Duodenal mucosa (tissue), 2 donors: Measurements from ENCODE around the gene CD46.

Source experiments
- H3K27ac ChIP-seq: one replicate; pipeline ENCODE4 v1.7.0; 2013; ENCODE audit warnings: low read depth, low read length
- H3K27me3 ChIP-seq, 2 donors: one replicate each; pipeline ENCODE4 v1.7.0; 2013; ENCODE audit warnings: low read length in 2 of 2, control low read depth in 1 of 2; ENCODE audit not compliant: insufficient read depth in 2 of 2, control insufficient read depth in 1 of 2
- H3K36me3 ChIP-seq, 2 donors: one replicate each; pipeline ENCODE4 v1.7.0; 2013; ENCODE audit warnings: low read length in 2 of 2, control low read depth in 1 of 2; ENCODE audit not compliant: insufficient read depth in 2 of 2, control insufficient read depth in 1 of 2
- H3K4me1 ChIP-seq, 2 donors: one replicate each; pipeline ENCODE4 v1.7.0; 2013; ENCODE audit warnings: low read length in 2 of 2, control low read depth in 1 of 2; ENCODE audit not compliant: insufficient read depth in 2 of 2, control insufficient read depth in 1 of 2
- H3K4me3 ChIP-seq, 2 donors: one replicate each; pipeline ENCODE4 v1.7.0; 2013; ENCODE audit warnings: low read length in 2 of 2, low read depth in 1 of 2
- H3K9ac ChIP-seq, 2 donors: one replicate each; pipeline ENCODE4 v1.7.0; 2013; ENCODE audit warnings: low read length in 2 of 2, low read depth in 1 of 2
- H3K9me3 ChIP-seq, 2 donors: one replicate each; pipeline ENCODE4 v1.7.0; 2013; ENCODE audit warnings: low read length in 2 of 2, control low read depth in 1 of 2; ENCODE audit not compliant: control insufficient read depth in 1 of 2

CD46 gene

DNA sequence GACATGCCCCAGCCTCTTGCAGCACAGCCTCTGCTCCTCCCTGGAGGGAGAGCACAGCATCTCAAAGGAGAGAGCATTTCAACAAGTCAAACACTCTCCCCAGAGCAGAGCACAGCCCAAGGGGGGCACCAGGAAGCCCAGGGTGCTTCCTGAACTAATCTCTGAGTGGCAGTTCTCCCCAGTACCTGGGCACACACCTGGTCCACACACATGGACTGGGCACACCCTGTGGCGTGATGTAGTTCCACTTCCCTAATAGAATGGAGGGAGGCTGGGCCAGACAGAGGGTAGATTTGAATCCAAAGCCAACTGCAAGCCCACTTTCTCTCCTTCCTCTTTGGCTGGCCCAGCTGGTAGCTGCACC is 55.5 kb downstream of the CD46 start:
- Histone ChIP-seq H3K9me3 (no peaks in the 10 kb centered on the region), H3K4me3 (peak overlapping the region in 1 of 2 donors; percentile 24), H3K9ac (no peak overlapping the region), H3K4me1 (peaks cover 52 to 57% of the 10 kb centered on the region in 2 donors), H3K36me3 (peaks cover 54 to 92% of the 10 kb centered on the region in 2 donors), H3K27me3 (no peaks in the 10 kb centered on the region), H3K27ac (peak overlapping the region; percentile 12)

DNA sequence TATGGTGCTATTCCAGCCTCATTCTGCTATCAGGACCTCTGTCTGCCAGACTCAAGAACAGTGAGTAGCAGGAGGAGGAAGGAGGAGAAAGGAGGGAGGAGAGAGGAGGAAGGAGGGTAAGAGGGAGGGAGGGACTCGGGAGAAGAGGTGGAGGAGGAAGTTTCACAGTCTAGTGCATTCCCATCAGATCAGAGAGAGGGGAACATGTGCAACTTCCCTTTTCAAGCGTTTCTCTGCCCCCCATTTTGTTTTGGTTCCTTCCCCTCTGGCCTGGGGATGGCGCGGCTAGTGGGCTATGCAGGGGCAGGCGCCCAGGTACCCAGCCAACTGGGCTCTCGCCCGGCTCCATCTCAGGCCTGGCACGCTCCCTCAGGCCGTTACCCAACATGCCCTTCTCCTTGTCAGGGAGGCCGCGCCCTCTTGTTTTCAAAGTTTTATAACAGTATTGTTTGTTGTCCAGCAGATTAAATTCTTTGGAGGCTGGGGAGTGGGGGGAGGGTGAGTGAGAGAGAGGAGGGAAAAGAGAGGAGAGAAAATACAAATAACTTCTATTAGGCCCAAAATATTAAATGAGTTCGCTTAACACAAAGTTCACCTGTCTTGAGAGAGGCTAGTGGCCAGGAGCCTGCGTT is 56.0 kb downstream of the CD46 start:
- Histone ChIP-seq H3K27me3 (no peaks in the 10 kb centered on the region), H3K4me3 (peak overlapping the region in 1 of 2 donors; percentile 24), H3K4me1 (peaks cover 55 to 62% of the 10 kb centered on the region in 2 donors), H3K9me3 (no peaks in the 10 kb centered on the region), H3K27ac (peak overlapping the region; percentile 12), H3K36me3 (peaks cover 58 to 92% of the 10 kb centered on the region in 2 donors), H3K9ac (peak overlapping the region in 1 of 2 donors; percentile 22)

DNA sequence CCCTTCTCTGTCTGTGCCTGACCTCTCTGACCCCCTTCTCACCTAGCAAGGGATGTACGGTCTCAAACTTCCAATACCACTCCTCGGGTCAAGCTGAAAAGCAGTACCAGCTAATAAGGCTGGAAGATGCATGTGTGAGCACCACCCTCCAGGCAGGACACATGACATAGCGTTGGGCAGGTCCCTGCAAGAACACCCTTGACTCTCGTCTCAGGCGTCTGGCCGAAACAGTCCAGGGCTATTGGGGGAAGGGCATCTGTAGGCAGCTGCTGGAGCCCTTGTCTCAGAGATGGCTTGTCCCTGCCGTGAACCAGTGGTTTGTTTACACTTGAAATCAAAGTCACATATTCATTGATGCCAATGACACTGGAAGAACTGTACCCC is 56.5 kb downstream of the CD46 start:
- H3K27me3 ChIP-seq = no peaks in the 10 kb centered on the region
- H3K4me1 ChIP-seq = peaks cover 57 to 67% of the 10 kb centered on the region in 2 donors
- H3K4me3 ChIP-seq = no peak overlapping the region
- H3K9me3 ChIP-seq = no peaks in the 10 kb centered on the region
- H3K27ac ChIP-seq = no peak overlapping the region
- no peak overlapping the region for H3K9ac ChIP-seq
- H3K36me3 ChIP-seq = peaks cover 55 to 93% of the 10 kb centered on the region in 2 donors

DNA sequence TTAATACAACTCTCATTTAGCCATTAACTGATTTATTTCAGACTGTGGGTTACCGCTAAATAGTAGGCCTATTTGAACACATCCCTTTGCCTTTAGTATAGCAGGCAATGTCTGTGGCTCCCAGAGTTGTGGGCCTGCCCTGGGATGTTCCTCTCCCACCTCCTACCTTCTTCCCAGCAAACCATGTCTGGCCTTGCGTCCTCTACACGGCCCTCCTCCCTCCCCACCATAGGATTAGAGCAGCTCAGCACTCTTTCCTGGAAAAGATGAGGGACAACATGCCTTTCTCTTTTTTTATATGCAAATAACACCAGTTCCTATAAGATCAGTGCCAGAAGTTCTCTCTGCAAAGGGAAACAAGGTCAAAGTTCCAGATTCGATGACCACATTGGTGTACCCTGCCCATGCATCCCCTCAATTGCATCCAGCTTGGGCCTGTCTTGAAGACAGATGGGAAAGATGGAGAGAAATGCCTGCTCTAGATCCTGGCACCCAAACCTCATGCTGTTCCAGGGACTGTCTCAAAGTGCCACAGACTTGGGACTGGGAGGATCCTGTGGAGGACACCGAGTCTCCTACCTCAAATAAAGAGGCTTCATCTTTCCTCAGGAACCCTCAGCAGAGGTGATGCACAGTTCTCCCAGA is 57.2 kb downstream of the CD46 start:
- Histone ChIP-seq H3K9ac (no peak overlapping the region), H3K4me3 (no peak overlapping the region), H3K9me3 (no peaks in the 10 kb centered on the region), H3K27ac (no peak overlapping the region), H3K4me1 (peaks cover 62 to 73% of the 10 kb centered on the region in 2 donors), H3K27me3 (no peaks in the 10 kb centered on the region), H3K36me3 (peaks cover 53 to 93% of the 10 kb centered on the region in 2 donors)

DNA sequence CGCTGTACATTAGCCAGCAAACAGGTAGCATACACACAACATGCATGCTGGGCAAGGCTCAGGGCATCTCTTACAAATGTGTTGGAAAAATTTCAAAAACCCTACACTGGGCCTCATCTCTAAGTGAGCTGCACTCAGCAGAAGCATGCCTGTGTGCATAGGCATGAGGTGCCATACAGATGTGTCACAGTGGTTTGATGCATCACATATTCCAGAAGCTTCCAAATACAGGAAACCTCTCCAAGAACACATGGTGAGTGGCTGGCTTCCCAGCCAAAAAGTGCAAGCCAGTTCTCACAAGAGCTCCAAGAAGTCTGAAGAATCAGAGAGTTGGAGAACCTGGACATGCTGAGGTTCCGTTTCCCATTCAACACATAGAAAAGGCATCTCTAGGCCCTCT is 58.3 kb downstream of the CD46 start:
- no peak overlapping the region for H3K9ac ChIP-seq

DNA sequence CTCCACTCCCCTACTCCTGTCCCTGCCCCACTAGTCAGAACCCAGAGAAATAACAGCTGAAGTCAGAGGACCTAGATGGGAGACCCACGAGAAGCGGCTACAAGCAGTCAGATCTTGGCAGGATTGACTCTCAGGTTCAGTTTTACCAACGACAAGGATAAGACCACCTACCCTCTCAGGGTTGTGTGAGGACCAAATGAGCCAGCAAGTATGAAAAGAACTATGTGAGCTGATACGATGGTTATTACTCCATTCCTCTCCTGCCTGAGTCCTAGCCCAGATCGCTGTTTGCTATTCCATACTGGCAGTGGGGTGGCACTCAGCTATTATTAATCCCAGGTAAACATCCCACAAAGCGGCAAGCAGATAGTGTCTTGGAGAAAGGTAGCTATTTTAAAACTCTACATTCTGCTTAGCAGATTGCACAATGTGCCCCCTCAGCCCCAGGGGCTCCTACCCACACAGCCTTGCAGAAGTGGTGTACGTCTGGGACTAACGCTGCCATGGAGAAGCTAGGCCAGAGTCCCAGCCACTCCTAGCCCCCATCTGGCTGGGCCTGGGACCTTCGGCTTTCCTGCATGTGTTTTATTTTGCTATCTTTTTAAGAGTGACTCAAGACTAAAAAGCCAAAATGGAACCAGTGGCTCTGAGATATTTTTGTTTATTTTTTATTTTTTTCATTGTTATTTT is 58.9 kb downstream of the CD46 start:
- Histone ChIP-seq H3K9ac (no peak overlapping the region), H3K27ac (no peak overlapping the region), H3K4me1 (peaks cover 61 to 88% of the 10 kb centered on the region in 2 donors), H3K36me3 (peaks cover 50 to 94% of the 10 kb centered on the region in 2 donors), H3K27me3 (no peaks in the 10 kb centered on the region), H3K9me3 (no peaks in the 10 kb centered on the region), H3K4me3 (no peak overlapping the region)

More for the DNA sequence above, 58.3 kb downstream of the CD46 start:
- no peak overlapping the region for H3K27ac ChIP-seq
- no peak overlapping the region for H3K4me3 ChIP-seq
- peaks cover 62 to 84% of the 10 kb centered on the region in 2 donors for H3K4me1 ChIP-seq
- H3K36me3 ChIP-seq = peaks cover 54 to 94% of the 10 kb centered on the region in 2 donors
- no peaks in the 10 kb centered on the region for H3K27me3 ChIP-seq
- H3K9me3 ChIP-seq = no peaks in the 10 kb centered on the region

DNA sequence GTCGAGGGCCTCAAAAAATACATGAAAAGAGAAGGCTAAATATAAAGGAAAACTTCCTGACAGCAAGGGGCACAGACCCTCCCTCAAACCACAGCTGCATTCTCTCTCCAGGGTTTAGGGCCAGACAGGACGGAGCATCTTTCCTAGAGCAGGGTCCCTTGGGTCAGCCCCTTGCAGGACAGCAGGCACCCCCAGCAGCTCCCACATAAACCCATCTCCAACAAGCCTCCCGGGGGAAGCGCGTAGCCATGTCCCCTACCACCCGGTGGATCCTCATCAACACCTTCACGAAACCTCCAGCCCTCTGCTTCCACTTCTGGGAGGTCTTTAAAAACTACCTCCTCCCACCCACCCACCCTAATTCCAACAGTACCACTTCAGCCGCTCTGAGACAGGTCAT is 59.5 kb downstream of the CD46 start:
- no peak overlapping the region for H3K9ac ChIP-seq
- peaks cover 50 to 94% of the 10 kb centered on the region in 2 donors for H3K36me3 ChIP-seq
- no peak overlapping the region for H3K4me3 ChIP-seq
- H3K9me3 ChIP-seq = no peaks in the 10 kb centered on the region
- H3K27me3 ChIP-seq = no peaks in the 10 kb centered on the region
- H3K4me1 ChIP-seq = peaks cover 61 to 88% of the 10 kb centered on the region in 2 donors
- no peak overlapping the region for H3K27ac ChIP-seq

DNA sequence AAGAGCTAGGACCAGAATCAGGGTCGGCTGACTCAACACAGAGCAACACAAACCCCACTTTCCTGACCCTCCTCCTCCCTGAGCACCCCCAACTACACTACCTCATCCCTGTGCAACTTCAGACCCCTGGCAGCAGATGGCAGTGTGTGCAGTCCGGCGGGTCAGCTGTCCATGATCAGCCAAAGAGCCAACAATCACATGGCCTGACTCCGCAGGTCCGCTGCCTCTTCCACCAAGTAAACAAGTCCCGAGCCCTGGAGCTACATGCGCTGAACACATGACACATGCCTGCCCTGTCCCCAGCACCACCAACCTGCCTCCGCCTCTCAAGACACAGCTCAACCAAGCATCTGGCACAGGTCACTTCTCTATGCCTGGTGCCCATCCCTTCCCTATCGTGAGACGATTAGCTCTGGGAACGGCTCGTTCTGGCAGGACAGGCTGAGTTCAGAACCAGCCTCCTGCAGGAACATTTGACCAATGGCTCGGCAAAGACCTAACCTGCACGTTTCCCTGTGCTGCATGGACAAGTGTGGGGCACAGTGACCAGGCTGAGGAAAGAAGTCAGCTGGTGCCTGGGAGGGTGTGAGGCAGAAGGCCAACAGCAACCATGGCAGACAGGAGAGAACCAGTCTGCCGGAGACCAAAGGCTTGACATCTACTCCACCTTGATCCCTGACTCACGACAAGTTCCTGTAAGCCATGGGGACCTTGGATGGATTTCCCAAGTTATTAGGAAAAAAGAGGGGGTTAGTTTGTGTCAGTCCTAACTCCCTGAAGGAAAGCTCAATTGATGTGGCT is 60.3 kb downstream of the CD46 start:
- H3K4me1 ChIP-seq = peaks cover 60 to 87% of the 10 kb centered on the region in 2 donors
- H3K27me3 ChIP-seq = no peaks in the 10 kb centered on the region
- H3K9me3 ChIP-seq = no peaks in the 10 kb centered on the region
- H3K4me3 ChIP-seq = no peak overlapping the region
- H3K27ac ChIP-seq = peak overlapping the region; percentile 46
- peaks cover 55 to 94% of the 10 kb centered on the region in 2 donors for H3K36me3 ChIP-seq
- no peak overlapping the region for H3K9ac ChIP-seq

DNA sequence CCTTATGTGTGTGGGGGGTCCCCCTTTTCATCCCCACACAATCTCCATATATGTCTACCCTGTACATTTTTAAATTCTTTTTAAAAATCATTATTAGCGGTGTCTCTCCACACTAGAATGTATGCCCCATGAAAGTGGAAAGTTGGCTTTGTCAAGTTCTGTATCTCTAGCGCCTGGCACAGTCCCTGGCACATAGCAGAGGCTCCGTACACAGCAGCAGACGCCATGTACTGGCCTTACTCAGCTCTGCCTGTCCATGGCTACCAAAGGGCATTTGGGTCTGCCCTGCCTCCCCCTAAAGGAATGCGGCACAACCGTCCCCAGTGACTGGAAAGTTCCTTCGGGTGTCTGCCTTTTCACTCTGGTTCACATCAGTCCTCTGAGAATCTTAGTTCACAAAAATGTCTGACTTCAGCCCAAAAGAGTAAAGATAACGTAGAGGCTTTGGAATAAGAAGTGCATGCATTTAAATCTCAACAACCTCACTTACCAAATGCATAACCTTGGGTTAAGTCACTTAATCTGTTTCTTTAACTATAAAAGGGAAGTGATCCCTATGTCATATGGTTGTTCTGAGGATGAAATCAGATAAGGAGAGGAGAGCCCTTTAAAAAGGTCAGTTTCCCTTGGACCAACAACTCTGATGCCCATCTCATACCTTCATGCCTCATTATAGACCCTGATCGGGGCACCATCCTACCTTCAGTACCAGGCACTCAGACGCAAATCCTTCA is 61.1 kb downstream of the CD46 start:
- Histone ChIP-seq H3K9ac (no peak overlapping the region), H3K4me3 (no peak overlapping the region), H3K9me3 (no peaks in the 10 kb centered on the region), H3K27ac (no peak overlapping the region), H3K36me3 (peaks cover 62 to 95% of the 10 kb centered on the region in 2 donors), H3K4me1 (peaks cover 55 to 84% of the 10 kb centered on the region in 2 donors), H3K27me3 (no peaks in the 10 kb centered on the region)
